ENCODE measurements around the gene TMEM60. TPM values are rescaled to one million over a fixed set of nuclear protein-coding genes. Genes with fewer than 3 reads are reported as not detected.
A peak's percentile ranks its signal among the peaks of the same experiment; 100 is the strongest.

TMEM60 gene
- total RNA-seq, 3 donors from 2014 or later (not counting 1 experiment from before 2014, with no cell fraction given), result 3.4 to 5.2 (median 3.9) TPM

- Mint-ChIP-seq H3K4me3 (no peak overlapping the region), H3K9me3 (no peaks in the 10 kb centered on the region), H3K27me3 (ENCODE audit: low read depth in 2 of 2) (no peaks in the 10 kb centered on the region), H3K4me1 (peaks cover 34 to 39% of the 10 kb centered on the region in 2 donors), H3K27ac (peak overlapping the region; percentile 69 to 71), H3K36me3 (no peaks in the 10 kb centered on the region)
- H3K4me1 ChIP-seq (ENCODE audit: control insufficient read depth, insufficient read depth, low read length), result no peaks in the 10 kb centered on the region
- intact Hi-C loops (cut with micrococcal nuclease), result loop anchor here (5.0 kb wide), 1 partner anchor 60 kb away; the partner anchor contains the start of gene RSBN1L
- peak in 1 of 2 donors; percentile 13 for DNase-seq
- no peak overlapping the region for H3K4me3 ChIP-seq (ENCODE audit: low read length)
- no peaks in the 10 kb centered on the region for H3K9me3 ChIP-seq (ENCODE audit: control insufficient read depth, insufficient read depth, low read length)
- no peak for TF ChIP-seq CTCF (IDR thresholded peaks at IDR 0.05)
- H3K36me3 ChIP-seq (ENCODE audit: control insufficient read depth, insufficient read depth, low read length), result peaks cover 12% of the 10 kb centered on the region
- WGBS (ENCODE audit: insufficient coverage), result no CpG with 5 or more reads among the region's 1 CpG
- H3K27me3 ChIP-seq (ENCODE audit: control insufficient read depth, insufficient read depth, low read length), result no peaks in the 10 kb centered on the region
- no peak overlapping the region for H3K27ac ChIP-seq (ENCODE audit: low read length)
- ATAC-seq, result peak in 1 of 3 donors; percentile 32
Observed at GRCh38 chr7:77757589-77757988, 40.6 kb downstream of the TMEM60 start.

DNA sequence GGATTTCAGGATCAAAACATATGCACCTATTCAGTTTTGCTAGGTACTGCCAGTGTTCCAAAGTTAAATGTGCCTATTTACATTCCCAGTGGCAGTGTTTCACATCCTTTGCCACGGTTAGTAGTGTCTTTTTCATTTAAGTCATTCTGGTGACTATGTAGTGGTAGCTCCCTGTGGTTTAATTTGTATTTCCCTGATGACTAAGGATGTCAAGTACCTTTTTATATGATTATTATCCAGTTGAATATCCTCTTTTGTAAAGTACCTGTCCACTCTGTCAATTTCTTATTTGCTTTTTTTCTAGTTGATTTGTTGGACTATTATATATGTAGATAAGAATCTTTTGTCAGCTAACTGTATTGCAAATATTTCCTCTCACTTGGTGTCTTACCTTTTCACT is 45.1 kb downstream of the TMEM60 start:
- Histone ChIP-seq H3K4me1 (ENCODE audit: control insufficient read depth, insufficient read depth, low read length) (no peaks in the 10 kb centered on the region), H3K4me3 (ENCODE audit: low read length) (no peak overlapping the region), H3K9me3 (ENCODE audit: control insufficient read depth, insufficient read depth, low read length) (no peaks in the 10 kb centered on the region), H3K27me3 (ENCODE audit: control insufficient read depth, insufficient read depth, low read length) (no peaks in the 10 kb centered on the region), H3K27ac (ENCODE audit: low read length) (no peak overlapping the region), H3K36me3 (ENCODE audit: control insufficient read depth, insufficient read depth, low read length) (peaks cover 19% of the 10 kb centered on the region)
- Mint-ChIP-seq H3K4me1 (peaks cover 44 to 46% of the 10 kb centered on the region in 2 donors), H3K9me3 (no peaks in the 10 kb centered on the region), H3K36me3 (no peaks in the 10 kb centered on the region), H3K27ac (peak overlapping the region; percentile 50 to 83), H3K4me3 (no peak overlapping the region), H3K27me3 (ENCODE audit: low read depth in 2 of 2) (no peaks in the 10 kb centered on the region)
- no CpG with 5 or more reads among the region's 1 CpG for WGBS (ENCODE audit: insufficient coverage)
- no peak for DNase-seq
- intact Hi-C loops (cut with micrococcal nuclease), result no loop called here
- TF ChIP-seq CTCF (IDR thresholded peaks at IDR 0.05), result no peak
- ATAC-seq, result no peak

DNA sequence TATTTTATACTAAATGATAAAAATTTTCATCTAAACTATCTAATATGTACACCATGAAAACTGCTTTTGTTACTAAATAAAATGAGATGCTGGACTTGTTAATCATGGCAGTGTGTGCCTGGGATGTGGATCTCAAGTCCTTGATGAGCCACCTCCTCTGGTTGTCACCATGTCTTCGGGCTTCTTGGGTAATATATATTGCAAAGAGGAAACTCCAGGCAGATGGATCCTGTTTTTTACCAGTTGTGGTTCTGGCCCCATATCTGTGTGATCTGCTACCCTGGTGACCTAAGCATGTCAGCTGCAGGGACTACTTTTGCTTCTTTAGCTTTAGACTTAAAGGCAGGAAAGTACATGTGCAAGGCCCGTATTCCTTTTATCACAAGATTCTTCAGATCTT is 46.2 kb downstream of the TMEM60 start:
- no peaks in the 10 kb centered on the region for H3K9me3 ChIP-seq (ENCODE audit: control insufficient read depth, insufficient read depth, low read length)
- ATAC-seq (peak in 2 of 3 donors; percentile 42 to 78), DNase-seq (peak in 1 of 2 donors; percentile 15)
- H3K36me3 ChIP-seq (ENCODE audit: control insufficient read depth, insufficient read depth, low read length), result peaks cover 16% of the 10 kb centered on the region
- H3K4me1 ChIP-seq (ENCODE audit: control insufficient read depth, insufficient read depth, low read length), result no peaks in the 10 kb centered on the region
- Mint-ChIP-seq H3K27ac (peak overlapping the region in 1 of 2 donors; percentile 83), H3K36me3 (no peaks in the 10 kb centered on the region), H3K4me3 (no peak overlapping the region), H3K27me3 (ENCODE audit: low read depth in 2 of 2) (no peaks in the 10 kb centered on the region), H3K4me1 (peaks cover 45 to 47% of the 10 kb centered on the region in 2 donors), H3K9me3 (no peaks in the 10 kb centered on the region)
- H3K4me3 ChIP-seq (ENCODE audit: low read length), result no peak overlapping the region
- TF ChIP-seq CTCF (IDR thresholded peaks at IDR 0.05), result no peak
- WGBS (ENCODE audit: insufficient coverage), result 24% methylated on average over 2 of the region's 2 CpGs
- no peaks in the 10 kb centered on the region for H3K27me3 ChIP-seq (ENCODE audit: control insufficient read depth, insufficient read depth, low read length)
- H3K27ac ChIP-seq (ENCODE audit: low read length), result no peak overlapping the region
- intact Hi-C loops (cut with micrococcal nuclease), result no loop called here

DNA sequence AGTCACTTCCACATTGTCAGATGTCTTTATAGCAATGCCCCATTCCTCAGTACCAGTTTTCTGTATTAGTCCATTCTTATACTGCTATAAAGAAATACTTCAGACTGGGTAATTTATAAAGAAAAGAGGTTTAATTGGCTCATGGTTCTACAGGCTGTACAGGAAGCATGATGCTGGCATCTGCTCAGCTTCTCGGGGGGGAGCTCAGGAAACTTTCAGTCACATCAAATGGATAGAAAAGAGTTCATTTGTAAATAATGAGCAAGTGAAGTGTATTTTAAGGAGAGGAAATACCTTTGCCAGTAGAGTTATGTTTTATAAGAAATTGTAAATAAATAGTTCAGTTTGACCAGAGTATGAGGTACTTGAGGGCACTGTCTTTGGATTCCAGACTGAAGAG is 50.5 kb downstream of the TMEM60 start:
- no peak for ATAC-seq
- no peak for TF ChIP-seq CTCF (IDR thresholded peaks at IDR 0.05)
- Mint-ChIP-seq H3K9me3 (no peaks in the 10 kb centered on the region), H3K36me3 (no peaks in the 10 kb centered on the region), H3K4me3 (no peak overlapping the region), H3K27me3 (ENCODE audit: low read depth in 2 of 2) (no peaks in the 10 kb centered on the region), H3K4me1 (peaks cover 39 to 40% of the 10 kb centered on the region in 2 donors), H3K27ac (peak overlapping the region; percentile 38 to 74)
- Histone ChIP-seq H3K4me1 (ENCODE audit: control insufficient read depth, insufficient read depth, low read length) (no peaks in the 10 kb centered on the region), H3K36me3 (ENCODE audit: control insufficient read depth, insufficient read depth, low read length) (peaks cover 18% of the 10 kb centered on the region), H3K9me3 (ENCODE audit: control insufficient read depth, insufficient read depth, low read length) (no peaks in the 10 kb centered on the region), H3K4me3 (ENCODE audit: low read length) (no peak overlapping the region), H3K27ac (ENCODE audit: low read length) (no peak overlapping the region), H3K27me3 (ENCODE audit: control insufficient read depth, insufficient read depth, low read length) (no peaks in the 10 kb centered on the region)
- WGBS (ENCODE audit: insufficient coverage), result 62% methylated on average over 1 of the region's 1 CpG
- intact Hi-C loops (cut with micrococcal nuclease), result no loop called here
- DNase-seq, result no peak

Measured in natural killer cell (primary cell).